Activated T-cell treated with anti-CD3 and anti-CD28 coated beads for 4 hours (primary cell): Measurements from ENCODE around the gene NSRP1.
"Not testable (repeated sequence)": the region's sequence is repeated elsewhere in the genome, so short reads cannot be mapped to it uniquely, and the experiment has no call there.

Experiments
- DNase-seq: peaks from one replicate; pipeline ENCODE4 v3.0.0-alpha.2; 2020

Gene NSRP1

GRCh38 chr17:30188211-30188939, 71.8 kb downstream of the NSRP1 start:
- DNase-seq = no peak

DNA sequence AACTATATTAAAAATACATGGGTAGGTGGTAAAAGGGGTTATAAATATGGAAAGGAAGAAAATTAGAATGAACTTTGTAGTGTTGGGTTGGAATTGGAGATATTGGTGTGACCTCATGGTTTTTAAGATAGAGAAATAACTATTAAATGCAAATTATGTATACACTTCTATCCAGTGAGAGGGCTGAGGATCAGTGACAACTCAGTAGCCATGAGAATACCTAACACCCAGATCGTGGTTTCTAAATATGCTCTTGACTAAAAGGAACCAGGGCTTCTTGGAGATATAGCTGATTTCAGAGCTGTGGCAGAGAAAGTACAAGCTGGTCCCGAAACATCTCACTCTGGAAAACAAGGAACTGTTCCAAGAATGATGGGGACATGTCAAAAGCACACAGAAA, 74.5 kb downstream of the NSRP1 start:
- no peak for DNase-seq

DNA sequence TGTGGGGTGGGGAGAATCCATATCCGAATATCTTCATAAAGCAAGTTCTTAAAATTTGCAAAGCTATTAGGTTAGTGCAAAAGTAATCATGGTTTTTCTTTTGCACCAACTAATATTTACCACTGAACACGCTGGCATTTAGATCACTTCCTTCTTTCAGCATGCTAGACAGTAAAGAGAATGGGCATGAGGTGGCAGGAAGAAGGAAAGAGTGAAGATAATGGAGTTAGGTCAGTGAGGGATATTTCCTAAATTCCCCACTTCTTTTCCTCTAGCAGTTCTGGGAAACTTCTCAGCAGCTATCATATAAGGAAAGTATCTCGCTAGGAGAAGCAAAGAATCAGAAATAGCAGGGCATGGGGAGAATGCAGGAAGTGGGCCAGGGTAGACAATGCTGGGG, 79.9 kb downstream of the NSRP1 start:
- DNase-seq = no peak

GRCh38 chr17:30197416-30197815, 80.8 kb downstream of the NSRP1 start:
- no peak for DNase-seq

GRCh38 chr17:30199600-30199999, 83.0 kb downstream of the NSRP1 start:
- DNase-seq = no peak

- no peak for DNase-seq
Observed at GRCh38 chr17:30200106-30200505, 83.5 kb downstream of the NSRP1 start.

GRCh38 chr17:30200656-30201055, 84.0 kb downstream of the NSRP1 start:
- not testable (repeated sequence) for DNase-seq

GRCh38 chr17:30203471-30203981, 86.9 kb downstream of the NSRP1 start:
- DNase-seq = no peak

GRCh38 chr17:30207655-30208054, 91.0 kb downstream of the NSRP1 start:
- no peak for DNase-seq

DNA sequence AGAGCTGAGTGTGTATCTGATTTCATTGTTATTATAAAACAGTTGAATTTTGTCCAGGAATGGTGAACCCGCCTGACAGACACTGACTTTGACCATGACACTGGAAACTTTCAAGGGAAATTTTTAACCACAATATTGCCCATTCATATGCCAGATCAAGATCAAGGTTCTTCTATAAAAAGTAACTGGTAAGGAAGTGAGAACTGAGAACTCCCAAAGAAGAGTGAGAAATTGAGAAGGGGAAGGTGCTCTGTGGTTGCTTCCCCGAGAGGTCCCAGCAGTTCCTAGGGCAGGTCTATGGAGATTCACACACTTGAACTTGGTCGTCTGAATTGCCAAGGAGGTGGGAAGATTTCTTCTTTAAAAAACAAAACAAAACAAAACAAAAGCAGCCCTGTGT, 91.6 kb downstream of the NSRP1 start:
- no peak for DNase-seq

DNA sequence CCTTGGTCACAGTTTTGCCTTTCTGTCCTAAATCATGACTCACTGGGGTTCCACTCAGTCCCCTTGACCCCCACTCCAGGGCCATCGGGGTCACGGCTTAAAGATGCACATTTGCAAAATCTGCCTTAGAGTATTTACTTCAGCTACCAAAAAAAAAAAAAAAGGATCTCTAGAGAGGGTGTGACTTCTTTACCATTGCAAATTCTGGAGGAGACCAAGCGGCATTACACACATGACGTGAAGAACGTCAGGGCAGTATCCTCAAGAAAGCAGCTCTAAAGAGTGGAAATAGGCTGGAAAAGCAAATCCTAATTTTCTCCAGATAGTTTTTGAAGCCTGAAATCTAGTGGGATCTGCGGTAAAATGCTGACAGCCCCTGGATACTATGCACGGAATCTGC, 93.3 kb downstream of the NSRP1 start:
- DNase-seq = no peak

DNA sequence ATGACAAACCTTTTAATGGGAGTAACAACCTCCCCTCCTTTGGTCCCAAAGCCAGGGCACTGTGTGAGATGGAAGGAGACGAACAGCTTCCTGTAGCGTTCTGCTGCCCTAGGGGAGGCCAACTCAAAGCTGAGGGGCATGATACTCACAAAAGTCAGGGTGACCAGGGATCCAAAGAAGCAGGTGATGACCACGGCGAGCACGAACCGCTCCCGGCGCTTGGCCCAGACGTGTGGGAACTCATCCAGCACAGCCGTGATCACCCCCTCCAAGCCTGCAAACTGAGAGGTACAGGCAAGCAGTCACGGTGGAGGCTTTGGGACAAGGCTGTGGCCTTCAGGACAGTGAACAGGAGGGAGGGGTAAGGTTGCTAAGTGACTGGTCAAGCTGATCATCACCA, 93.8 kb downstream of the NSRP1 start:
- DNase-seq = no peak

- DNase-seq = no peak
Observed at GRCh38 chr17:30210901-30211300, 94.3 kb downstream of the NSRP1 start.

GRCh38 chr17:30211371-30211770, 94.8 kb downstream of the NSRP1 start:
- no peak for DNase-seq

GRCh38 chr17:30212750-30213149, 96.1 kb downstream of the NSRP1 start:
- no peak for DNase-seq

- DNase-seq = no peak
Observed at GRCh38 chr17:30217054-30217453, 100.4 kb downstream of the NSRP1 start.

- DNase-seq = no peak
Observed at GRCh38 chr17:30217746-30218245, 101.2 kb downstream of the NSRP1 start.

DNA sequence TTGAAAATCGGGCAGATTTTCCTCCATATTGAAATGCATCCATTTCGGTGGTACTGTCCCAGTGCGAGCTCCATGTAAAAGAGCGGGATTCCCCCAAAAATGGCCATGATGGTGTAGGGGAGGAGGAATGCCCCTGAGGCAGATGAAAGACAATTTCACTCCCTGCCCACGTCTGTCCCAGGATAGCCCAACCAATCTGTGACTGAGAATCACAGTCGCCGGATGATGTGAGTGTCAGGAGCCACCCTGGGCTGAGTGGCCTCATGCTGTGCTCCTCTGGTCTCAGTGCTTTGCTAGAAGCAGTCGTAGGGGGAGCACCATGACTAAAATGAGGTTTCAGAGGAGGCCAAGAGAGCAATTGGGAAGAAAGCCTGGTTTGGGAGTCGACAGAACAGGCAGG, 102.2 kb downstream of the NSRP1 start:
- no peak for DNase-seq

DNA sequence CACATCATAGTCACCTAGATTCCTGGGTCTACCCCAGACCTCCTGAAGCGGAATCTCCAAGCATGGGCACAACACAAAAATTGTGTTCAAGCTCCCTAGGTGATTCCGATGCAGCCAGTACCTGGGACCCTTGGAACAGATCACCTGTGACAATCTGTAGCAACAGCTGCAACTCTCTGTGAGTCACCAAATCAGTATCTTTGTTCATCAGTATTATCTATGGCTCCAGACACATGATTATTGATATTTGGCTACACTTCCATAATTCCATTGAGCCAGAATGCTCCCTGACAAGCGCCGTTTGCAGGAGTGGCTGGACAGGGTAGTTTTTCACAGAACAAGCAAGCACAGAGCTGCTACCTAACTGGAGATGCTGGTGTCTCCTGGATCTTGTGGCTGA, 102.7 kb downstream of the NSRP1 start:
- no peak for DNase-seq

GRCh38 chr17:30219833-30220232, 103.2 kb downstream of the NSRP1 start:
- no peak for DNase-seq

DNA sequence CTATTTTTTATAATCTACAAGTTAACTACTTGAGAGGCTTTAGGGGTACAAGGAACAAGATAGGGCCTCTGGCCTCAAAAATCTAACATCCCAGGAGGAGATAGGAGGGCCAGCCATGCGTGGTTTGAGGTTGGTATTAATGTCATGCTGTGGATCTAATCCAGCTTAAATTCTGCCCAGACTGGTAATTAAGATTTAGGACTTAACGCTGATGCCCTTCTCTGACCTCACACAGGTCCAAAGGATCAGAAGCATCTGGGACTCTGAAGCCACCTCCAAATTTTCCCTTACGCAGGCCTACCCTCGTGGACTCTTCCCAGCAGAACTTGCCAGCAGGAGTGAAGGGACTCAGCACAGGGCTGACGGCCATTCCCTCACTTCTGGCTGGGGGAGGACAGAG, 103.8 kb downstream of the NSRP1 start:
- no peak for DNase-seq

DNA sequence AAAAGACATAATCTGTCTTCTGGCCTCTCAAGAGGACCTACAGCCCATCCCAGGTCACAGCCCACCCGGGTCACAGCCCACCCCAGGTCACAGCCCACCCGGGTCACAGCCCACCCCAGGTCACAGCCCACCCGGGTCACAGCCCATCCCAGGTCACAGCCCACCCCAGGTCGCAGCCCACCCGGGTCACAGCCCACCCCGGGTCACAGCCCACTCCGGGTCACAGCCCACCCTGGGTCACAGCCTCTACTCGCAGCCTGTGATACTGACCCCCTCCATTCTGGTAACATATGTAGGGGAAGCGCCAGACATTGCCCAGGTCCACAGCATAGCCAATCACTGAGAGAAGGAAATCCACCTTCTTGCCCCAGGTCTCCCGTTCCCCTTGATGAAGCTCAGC, 104.7 kb downstream of the NSRP1 start:
- no peak for DNase-seq

GRCh38 chr17:30222251-30222650, 105.6 kb downstream of the NSRP1 start:
- DNase-seq = no peak

- no peak for DNase-seq
Observed at GRCh38 chr17:30222721-30223175, 106.1 kb downstream of the NSRP1 start.

DNA sequence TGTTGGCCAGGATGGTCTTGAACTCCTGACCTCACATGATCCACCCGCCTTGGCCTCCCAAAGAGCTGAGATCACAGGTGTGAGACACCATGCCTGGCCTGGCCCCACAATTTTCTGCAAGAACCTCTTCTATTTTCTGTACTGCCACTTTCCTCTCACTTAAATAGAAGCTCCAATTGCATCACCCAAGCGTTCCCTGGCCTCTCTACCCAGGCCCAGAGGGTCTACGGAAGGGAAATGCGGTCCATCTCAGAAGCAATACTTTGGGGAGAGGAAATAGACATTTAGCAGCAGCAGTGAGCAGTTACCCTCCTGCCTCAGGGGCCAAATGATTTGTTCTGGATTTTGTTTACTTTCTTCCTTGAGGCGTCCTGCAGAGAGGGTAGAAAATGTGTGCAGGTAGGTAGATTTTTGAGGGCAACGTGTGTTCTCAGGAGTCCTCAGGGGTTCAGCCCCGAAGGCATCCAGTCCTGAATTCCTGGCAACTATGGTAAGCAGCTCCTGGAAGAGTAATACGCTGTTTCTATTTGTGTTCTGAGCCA, 107.9 kb downstream of the NSRP1 start:
- no peak for DNase-seq
